Neural progenitor cell (in vitro differentiated cells): ENCODE results near the gene LHX4. TPM values are rescaled to one million over a fixed set of nuclear protein-coding genes. Genes with fewer than 3 reads are reported as not detected.

Experiments
- DNase-seq: peaks from one replicate; pipeline ENCODE4 v3.0.0-alpha.2; 2016; ENCODE audit warnings: low spot score
- H2AFZ ChIP-seq: fragments of 200-600 bp; sonication (generic); replicated peaks from 2 replicates; pipeline ENCODE4 v1.6.1; 2016; ENCODE audit warnings: antibody characterized with exemption
- H3F3A ChIP-seq: fragments of 200-600 bp; sonication (generic); 2 replicates; pipeline ENCODE4 v1.6.1; 2016; ENCODE audit warnings: antibody characterized with exemption, low read depth
- H3K27ac ChIP-seq: fragments of 200-600 bp; sonication (generic); 2 replicates; pipeline ENCODE4 v1.5.1; 2016; ENCODE audit warnings: mild to moderate bottlenecking
- H3K27me3 ChIP-seq: fragments of 200-600 bp; sonication (generic); 2 replicates; pipeline ENCODE4 v1.6.1; 2016; ENCODE audit warnings: mild to moderate bottlenecking, moderate library complexity
- H3K36me3 ChIP-seq: fragments of 200-600 bp; sonication (generic); 2 replicates; pipeline ENCODE4 v1.5.1; 2016
- H3K4me1 ChIP-seq: fragments of 200-600 bp; sonication (generic); 2 replicates; pipeline ENCODE4 v1.6.1; 2016; ENCODE audit warnings: mixed run types
- H3K4me2 ChIP-seq: fragments of 200-600 bp; sonication (generic); 2 replicates; pipeline ENCODE4 v1.6.1; 2016
- H3K4me3 ChIP-seq: fragments of 200-600 bp; sonication (generic); 2 replicates; pipeline ENCODE4 v1.5.1; 2016
- H3K79me2 ChIP-seq: fragments of 200-600 bp; sonication (generic); 2 replicates; pipeline ENCODE4 v1.6.1; 2016; ENCODE audit warnings: low read depth
- H3K9ac ChIP-seq: fragments of 200-600 bp; sonication (generic); 2 replicates; pipeline ENCODE4 v1.6.1; 2016
- H3K9me3 ChIP-seq: fragments of 200-600 bp; sonication (generic); 2 replicates; pipeline ENCODE4 v1.5.1; 2016; ENCODE audit warnings: low read depth
- H4K20me1 ChIP-seq: fragments of 200-600 bp; sonication (generic); 2 replicates; pipeline ENCODE4 v1.6.1; 2016; ENCODE audit warnings: low read depth
- H3K27ac Mint-ChIP-seq: 3 replicates; pipeline ENCODE4 v1.8.0; 2021; ENCODE audit warnings: mixed read lengths
- H3K27me3 Mint-ChIP-seq: 2 replicates; pipeline ENCODE4 v1.8.0; 2022; ENCODE audit warnings: low read depth, mild to moderate bottlenecking, inconsistent platforms, moderate library complexity, mixed read lengths; ENCODE audit not compliant: insufficient read depth
- H3K36me3 Mint-ChIP-seq: 3 replicates; pipeline ENCODE4 v1.8.0; 2021; ENCODE audit warnings: mixed read lengths
- H3K4me1 Mint-ChIP-seq: 3 replicates; pipeline ENCODE4 v1.8.0; 2021; ENCODE audit warnings: mixed read lengths
- H3K4me3 Mint-ChIP-seq: 3 replicates; pipeline ENCODE4 v1.8.0; 2021; ENCODE audit warnings: mild to moderate bottlenecking, moderate library complexity, mixed read lengths
- H3K9me3 Mint-ChIP-seq: 3 replicates; pipeline ENCODE4 v1.8.0; 2020; ENCODE audit warnings: mixed read lengths
- EZH2 ChIP-seq: fragments of 200-600 bp; sonication (generic); IDR thresholded peaks from 2 replicates; pipeline ENCODE4 v1.6.1; 2017; ENCODE audit warnings: antibody characterized with exemption, mild to moderate bottlenecking, moderate library complexity
- EZH2phosphoT487 ChIP-seq: fragments of 200-600 bp; sonication (generic); IDR thresholded peaks from 2 replicates; pipeline ENCODE4 v1.6.1; 2017; ENCODE audit warnings: antibody characterized with exemption
- total RNA-seq: library from RNA; depleted of rRNA; stranded (reverse); fragments of >200 nt; gene quantifications from 2 replicates; pipeline ENCODE4 v1.2.3, GENCODE V29; 2015; ENCODE audit warnings: low replicate concordance
- TF ChIP-seq, protein P1 (sequence below): fragments of 200-600 bp; sonication (generic); IDR thresholded peaks from 2 replicates; pipeline ENCODE4 v1.5.1; 2017; ENCODE audit warnings: antibody characterized with exemption, mild to moderate bottlenecking

LHX4 gene
- total RNA-seq, 1 donor from 2014 or later, result not detected

DNA sequence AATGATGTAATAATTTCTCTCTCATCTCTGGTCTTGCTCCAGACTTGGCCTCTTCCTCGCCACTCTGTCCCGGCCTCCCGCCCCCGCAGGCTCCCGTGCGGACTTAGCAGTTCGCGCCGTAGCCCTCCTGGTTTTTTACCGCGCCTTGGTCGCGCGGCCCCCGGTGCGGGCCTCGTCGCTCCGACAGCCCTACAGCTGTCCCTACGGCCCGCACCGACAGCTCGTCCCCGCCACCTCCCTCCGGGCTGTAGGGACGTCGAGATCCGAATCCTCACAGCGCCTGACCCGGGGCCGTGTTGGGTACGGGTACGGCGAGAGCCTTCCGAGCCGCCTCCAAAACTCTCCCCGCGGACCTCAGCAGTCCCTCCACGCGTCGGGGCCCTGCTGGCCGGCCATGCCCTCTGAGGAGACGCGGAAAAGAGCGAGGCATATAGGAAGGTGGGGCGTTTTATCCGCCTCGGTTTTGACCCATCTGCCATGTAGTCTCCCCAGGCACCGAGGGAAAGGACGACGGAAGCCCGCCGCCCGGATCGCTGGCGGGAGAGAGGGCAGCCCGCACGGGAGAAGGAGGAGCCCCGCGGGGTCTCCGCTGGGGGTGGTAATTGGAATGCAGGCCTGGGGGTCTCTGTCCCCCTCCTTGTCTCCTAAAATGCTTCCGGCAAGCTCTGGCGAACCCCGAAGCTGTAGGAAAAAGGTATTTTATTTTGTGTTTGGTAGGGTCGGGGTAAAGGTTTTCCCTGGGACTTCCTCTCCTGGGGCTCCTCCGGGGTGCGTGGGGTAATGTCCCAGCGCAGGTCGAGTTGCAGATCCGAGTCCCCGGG is 3.3 kb downstream of the LHX4 start:
- peaks cover 81% of the 10 kb centered on the region for H3F3A ChIP-seq
- H3K79me2 ChIP-seq, result no peaks in the 10 kb centered on the region
- peaks cover 88% of the 10 kb centered on the region for H4K20me1 ChIP-seq
- no peak overlapping the region for H3K27ac ChIP-seq
- H3K4me3 Mint-ChIP-seq, result peak overlapping the region; percentile 46
- H3K4me1 Mint-ChIP-seq, result peaks cover 25% of the 10 kb centered on the region
- H3K9me3 Mint-ChIP-seq, result no peaks in the 10 kb centered on the region
- TF ChIP-seq EZH2 (peak; percentile 100), EZH2phosphoT487 (peak; percentile 99)
- TF ChIP-seq, protein P1, sequence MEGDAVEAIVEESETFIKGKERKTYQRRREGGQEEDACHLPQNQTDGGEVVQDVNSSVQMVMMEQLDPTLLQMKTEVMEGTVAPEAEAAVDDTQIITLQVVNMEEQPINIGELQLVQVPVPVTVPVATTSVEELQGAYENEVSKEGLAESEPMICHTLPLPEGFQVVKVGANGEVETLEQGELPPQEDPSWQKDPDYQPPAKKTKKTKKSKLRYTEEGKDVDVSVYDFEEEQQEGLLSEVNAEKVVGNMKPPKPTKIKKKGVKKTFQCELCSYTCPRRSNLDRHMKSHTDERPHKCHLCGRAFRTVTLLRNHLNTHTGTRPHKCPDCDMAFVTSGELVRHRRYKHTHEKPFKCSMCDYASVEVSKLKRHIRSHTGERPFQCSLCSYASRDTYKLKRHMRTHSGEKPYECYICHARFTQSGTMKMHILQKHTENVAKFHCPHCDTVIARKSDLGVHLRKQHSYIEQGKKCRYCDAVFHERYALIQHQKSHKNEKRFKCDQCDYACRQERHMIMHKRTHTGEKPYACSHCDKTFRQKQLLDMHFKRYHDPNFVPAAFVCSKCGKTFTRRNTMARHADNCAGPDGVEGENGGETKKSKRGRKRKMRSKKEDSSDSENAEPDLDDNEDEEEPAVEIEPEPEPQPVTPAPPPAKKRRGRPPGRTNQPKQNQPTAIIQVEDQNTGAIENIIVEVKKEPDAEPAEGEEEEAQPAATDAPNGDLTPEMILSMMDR, result no peak
- H3K9ac ChIP-seq, result no peak overlapping the region
- peak; percentile 39 for DNase-seq
- H3K4me2 ChIP-seq, result peak overlapping the region; percentile 17
- H2AFZ ChIP-seq, result no peak overlapping the region
- H3K27ac Mint-ChIP-seq, result no peak overlapping the region
- no peak overlapping the region for H3K4me3 ChIP-seq
- peaks cover 61% of the 10 kb centered on the region for H3K4me1 ChIP-seq
- H3K27me3 Mint-ChIP-seq, result peaks cover 87% of the 10 kb centered on the region
- H3K36me3 Mint-ChIP-seq, result no peaks in the 10 kb centered on the region
- H3K36me3 ChIP-seq, result no peaks in the 10 kb centered on the region
- peaks cover 100% of the 10 kb centered on the region for H3K27me3 ChIP-seq
- no peaks in the 10 kb centered on the region for H3K9me3 ChIP-seq

- Histone ChIP-seq H3F3A (peaks cover 82% of the 10 kb centered on the region), H3K79me2 (no peaks in the 10 kb centered on the region), H3K4me1 (peaks cover 71% of the 10 kb centered on the region), H2AFZ (no peak overlapping the region), H3K9me3 (no peaks in the 10 kb centered on the region), H3K36me3 (no peaks in the 10 kb centered on the region), H3K4me3 (peak overlapping the region; percentile 29), H3K4me2 (peak overlapping the region; percentile 70), H3K27me3 (peaks cover 100% of the 10 kb centered on the region), H4K20me1 (peaks cover 92% of the 10 kb centered on the region), H3K9ac (no peak overlapping the region), H3K27ac (no peak overlapping the region)
- Mint-ChIP-seq H3K27ac (no peak overlapping the region), H3K27me3 (peaks cover 93% of the 10 kb centered on the region), H3K36me3 (no peaks in the 10 kb centered on the region), H3K4me3 (peak overlapping the region; percentile 75), H3K4me1 (peaks cover 24% of the 10 kb centered on the region), H3K9me3 (no peaks in the 10 kb centered on the region)
- no peak for TF ChIP-seq EZH2
- TF ChIP-seq, protein P1, result peak; percentile 26
- peak; percentile 87 for DNase-seq
Observed at GRCh38 chr1:180234369-180235076, 4.5 kb downstream of the LHX4 start.

GRCh38 chr1:180235077-180235501 is 5.0 kb downstream of the LHX4 start:
- H3K9me3 ChIP-seq, result no peaks in the 10 kb centered on the region
- no peaks in the 10 kb centered on the region for H3K79me2 ChIP-seq
- H3K36me3 Mint-ChIP-seq, result no peaks in the 10 kb centered on the region
- no peaks in the 10 kb centered on the region for H3K9me3 Mint-ChIP-seq
- peaks cover 98% of the 10 kb centered on the region for H4K20me1 ChIP-seq
- no peaks in the 10 kb centered on the region for H3K36me3 ChIP-seq
- H3K27ac ChIP-seq, result no peak overlapping the region
- TF ChIP-seq, protein P1, result no peak
- TF ChIP-seq EZH2 (peak; percentile 98), EZH2phosphoT487 (peak; percentile 96)
- peak; percentile 70 for DNase-seq
- H3K4me3 ChIP-seq, result peak overlapping the region; percentile 29
- H3K27ac Mint-ChIP-seq, result no peak overlapping the region
- peak overlapping the region; percentile 70 for H3K4me2 ChIP-seq
- no peak overlapping the region for H3K9ac ChIP-seq
- H3K4me1 Mint-ChIP-seq, result peaks cover 24% of the 10 kb centered on the region
- peaks cover 77% of the 10 kb centered on the region for H3K4me1 ChIP-seq
- no peak overlapping the region for H2AFZ ChIP-seq
- H3K27me3 Mint-ChIP-seq, result peaks cover 98% of the 10 kb centered on the region
- peaks cover 85% of the 10 kb centered on the region for H3F3A ChIP-seq
- no peak overlapping the region for H3K4me3 Mint-ChIP-seq
- peaks cover 100% of the 10 kb centered on the region for H3K27me3 ChIP-seq
